Cardiac septum (tissue), 1 donor: ENCODE measurements around the gene SPINK2. TPM values are rescaled to one million over a fixed set of nuclear protein-coding genes. Genes with fewer than 3 reads are reported as not detected.

Experiments
- DNase-seq: peaks from one replicate; pipeline ENCODE4 v3.0.0-alpha.2; 2020; ENCODE audit warnings: low spot score
- intact Hi-C: fragments of 100-400 bp; cut with DNase I; formaldehyde crosslinking; loops from one replicate; pipeline ENCODE4 v1.14.0; 2022
- long read RNA-seq: library from polyadenylated mRNA; unstranded; transcript quantifications from one replicate; pipeline ENCODE4 v2.0.0, GENCODE V29; 2021
- total RNA-seq: library from RNA; stranded (reverse); fragmentation: NEBNext Ultra II Directional; extraction: Animal tissue kit (Norgen Biotek cat#: 25700); gene quantifications from one replicate; pipeline ENCODE4 v1.2.1, GENCODE V29; 2021
- donor health status: DM: no; HTN: no; CAD: no.

Gene SPINK2, protein sequence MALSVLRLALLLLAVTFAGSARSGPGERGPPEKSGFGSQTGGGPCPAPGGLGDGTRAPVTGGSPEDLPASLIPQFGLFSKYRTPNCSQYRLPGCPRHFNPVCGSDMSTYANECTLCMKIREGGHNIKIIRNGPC
- total RNA-seq = not detected
- long read RNA-seq = 0 reads

DNA sequence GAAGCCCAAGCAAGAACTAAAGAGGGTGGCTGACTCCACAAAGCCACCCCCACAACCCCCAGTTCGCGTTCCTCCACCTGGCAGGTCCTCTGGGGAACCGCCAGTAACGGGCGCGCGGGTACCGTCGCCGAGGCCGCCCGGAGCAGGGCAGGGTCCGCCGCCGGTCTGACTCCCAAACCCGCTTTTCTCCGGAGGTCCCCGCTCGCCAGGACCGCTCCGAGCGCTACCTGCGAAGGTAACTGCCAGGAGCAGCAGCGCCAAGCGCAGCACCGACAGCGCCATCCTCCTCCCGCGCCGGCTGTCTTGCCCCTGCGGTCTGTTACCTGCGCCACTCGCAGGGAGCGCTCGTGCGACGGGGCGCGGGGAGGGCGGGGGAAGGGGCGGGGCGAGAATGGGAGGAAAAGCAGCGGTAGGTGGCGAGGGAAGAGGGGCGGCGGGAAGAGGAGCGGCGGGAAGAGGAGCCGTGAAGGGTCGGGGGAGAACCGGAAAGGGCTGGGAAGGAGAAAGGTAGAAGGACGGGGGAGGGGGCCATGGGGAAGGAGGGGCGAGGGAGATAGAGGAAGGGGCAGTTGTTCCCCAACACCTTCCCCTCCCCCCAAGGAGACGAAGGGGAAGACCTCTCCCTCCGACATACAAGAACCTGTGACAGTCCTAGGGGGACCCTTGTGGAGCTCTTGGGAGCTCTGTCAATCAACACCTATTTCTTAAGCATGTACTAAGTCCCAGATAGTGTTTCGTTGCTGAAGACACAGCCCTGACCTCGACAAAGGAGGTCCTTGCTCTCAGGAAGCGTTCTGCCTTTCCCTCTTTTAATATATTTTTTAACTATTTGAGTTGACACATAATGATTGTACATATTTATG lies at the start of gene SPINK2:
SPINK2 (minus strand) TSS at position 321 of the 863 bp plus-strand sequence; CDS start at position 282, 39 bp downstream.
- intact Hi-C loops = no loop called here
- DNase-seq = peak; percentile 78

DNA sequence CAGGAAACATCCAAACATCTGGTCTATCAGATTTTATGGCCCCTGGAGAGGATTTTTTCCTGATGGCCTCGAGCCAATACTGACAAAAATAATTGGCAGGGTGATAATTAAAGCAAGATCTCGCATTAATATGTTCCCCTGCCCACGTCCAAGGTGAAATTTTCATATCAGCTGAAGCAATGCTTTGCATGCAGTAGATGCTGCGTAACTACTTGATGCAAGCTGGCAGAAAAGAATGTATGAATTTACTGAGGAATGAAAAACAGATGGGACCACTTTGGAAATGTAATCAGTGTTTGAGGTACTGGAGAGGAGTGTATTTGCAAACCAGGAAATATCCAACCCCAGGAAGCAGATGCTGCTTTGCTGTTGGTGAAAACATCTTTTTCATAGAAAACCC lies 49.4 kb upstream of the SPINK2 start:
- no peak for DNase-seq
- intact Hi-C loops = no loop called here

DNA sequence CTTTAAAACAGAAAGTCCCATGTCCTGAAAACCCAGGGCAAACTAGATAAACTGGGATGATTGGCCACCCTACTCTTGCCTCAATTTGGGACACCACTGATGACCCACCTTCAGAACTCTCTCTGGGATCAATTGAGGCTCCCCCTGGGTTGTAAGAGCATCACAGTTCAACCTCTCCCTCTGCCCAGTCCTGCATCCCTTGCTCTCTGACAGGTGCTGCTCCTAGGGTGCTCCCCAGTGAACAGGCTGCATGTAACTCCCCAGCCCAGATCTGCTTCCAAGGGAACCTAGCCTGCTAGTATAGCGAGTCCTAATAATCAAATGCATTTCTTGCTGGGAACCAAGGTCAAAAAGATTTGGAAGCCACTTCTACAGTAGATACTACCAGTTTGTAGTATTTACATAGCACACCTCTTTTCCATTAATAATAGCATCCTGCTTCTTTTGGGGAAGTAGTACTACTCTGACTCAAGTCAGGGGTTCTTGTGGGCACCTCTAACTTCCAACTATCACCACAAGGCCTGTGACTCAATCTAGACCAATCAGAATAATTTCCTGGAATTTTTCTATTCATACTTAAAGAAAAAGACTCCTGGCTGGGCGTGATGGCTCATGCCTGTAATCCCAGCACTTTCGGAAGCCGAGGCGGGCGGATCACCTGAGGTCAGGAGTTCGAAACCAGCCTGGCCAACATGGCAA lies 42.1 kb upstream of the SPINK2 start:
- DNase-seq = no peak
- intact Hi-C loops = no loop called here

DNA sequence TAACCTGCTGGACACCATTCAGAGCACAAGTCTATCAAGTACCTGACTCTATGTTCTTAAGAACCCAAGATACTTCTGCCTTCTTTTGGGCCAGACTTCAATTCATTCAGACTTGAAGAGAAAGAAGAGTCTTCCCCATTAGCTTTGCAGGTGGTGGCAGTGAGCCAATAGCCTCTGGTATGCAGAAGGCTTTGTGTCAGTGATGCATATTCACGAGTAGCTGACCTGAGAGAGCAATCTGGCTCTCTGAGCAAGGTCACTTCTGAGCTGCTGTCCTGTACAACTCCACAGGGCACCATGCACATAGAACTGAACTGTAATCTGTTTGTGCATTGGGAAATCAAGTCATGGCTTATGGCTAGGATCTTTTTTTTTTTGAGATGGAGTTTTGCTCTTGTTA lies 39.9 kb upstream of the SPINK2 start:
- no peak for DNase-seq
- intact Hi-C loops = no loop called here

DNA sequence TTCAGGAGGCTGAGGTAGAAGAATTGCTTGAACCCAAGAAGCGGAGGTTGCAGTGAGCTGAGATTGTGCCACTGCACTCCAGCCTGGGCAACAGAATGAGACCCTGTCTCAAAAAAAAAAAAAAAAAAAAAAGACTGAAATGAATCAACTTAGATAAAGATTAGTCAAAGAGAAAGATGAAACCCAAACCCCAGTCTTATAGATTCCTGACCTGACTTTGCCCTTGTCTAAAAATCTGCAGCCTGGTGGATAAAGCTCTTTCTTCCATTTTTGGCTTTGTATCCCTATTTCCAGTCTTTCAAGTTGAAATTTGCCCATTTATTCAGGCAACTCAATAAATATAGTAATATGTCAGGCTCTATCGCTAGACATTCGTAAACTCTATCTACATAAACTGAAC lies 39.3 kb upstream of the SPINK2 start:
- intact Hi-C loops = no loop called here
- DNase-seq = no peak

DNA sequence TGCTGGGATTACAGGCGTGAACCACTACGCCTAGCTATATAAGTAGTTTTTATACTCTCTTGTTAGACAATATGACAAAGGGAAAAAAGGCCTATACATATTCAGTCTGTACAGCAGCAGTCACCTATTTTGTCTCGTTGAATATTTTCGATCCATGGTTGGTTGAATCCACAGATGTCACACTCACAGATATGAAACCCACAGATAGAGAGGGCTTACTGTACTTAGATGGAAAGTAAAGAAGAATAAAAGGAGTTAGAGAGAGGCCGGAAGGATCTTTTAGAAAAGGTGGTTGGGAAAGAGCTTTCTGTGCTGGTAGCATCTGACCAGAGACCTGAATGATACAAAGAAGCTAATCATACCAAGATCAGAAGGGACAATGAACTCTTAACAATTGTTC lies 38.3 kb upstream of the SPINK2 start:
- DNase-seq = no peak
- intact Hi-C loops = no loop called here

DNA sequence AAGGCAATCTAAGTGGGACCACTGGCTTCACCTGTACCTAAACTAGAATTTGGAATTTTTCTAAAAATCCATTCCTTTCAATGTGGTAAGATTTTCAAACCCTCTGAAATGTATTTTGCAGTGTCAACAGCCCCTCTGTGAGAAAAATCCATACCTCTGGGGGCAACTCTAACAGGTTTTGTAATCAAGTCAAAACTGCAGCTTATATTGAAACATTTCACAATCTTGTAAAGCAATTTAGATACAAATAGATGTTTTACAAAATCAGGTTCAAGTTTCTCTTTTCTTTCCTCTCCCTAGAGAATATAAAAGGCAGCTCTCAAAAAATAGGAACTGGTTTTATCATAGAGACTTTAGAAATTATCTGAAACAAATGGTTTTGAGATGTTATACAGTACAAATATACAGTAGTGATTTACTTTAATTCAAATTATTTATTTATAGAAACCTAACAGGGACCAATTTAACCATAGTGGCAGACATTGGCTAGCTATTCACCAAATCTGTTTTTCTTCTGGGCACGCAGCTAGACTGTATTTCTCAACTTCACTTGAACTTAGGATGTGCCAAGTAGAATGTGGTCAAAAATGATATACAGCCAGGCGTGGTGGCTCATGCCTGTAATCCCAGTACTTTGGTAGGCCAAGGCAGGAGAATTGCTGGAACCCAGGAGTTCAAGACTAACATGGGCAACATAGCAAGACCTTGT lies 36.3 kb upstream of the SPINK2 start:
- intact Hi-C loops = no loop called here
- DNase-seq = no peak

DNA sequence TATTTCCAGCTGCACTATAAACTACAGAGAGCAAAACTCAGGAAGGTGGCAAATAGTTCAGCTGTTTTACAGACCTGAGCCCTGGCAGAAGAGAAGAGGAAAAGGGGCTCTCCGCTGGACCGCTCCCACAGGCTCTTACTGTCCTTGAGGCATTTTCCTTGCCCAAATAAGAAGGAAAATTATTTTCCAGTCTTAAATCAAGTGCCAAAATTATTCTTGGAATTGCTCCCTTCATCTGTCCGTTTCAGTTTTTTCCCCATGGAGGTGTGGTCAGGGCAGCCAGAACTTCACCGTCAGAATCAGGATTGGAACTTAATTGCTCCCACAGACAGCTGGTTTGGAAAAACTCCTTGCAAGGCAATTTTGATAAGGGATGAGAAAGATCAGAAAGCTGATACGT lies 35.2 kb upstream of the SPINK2 start:
- intact Hi-C loops = no loop called here
- DNase-seq = no peak

DNA sequence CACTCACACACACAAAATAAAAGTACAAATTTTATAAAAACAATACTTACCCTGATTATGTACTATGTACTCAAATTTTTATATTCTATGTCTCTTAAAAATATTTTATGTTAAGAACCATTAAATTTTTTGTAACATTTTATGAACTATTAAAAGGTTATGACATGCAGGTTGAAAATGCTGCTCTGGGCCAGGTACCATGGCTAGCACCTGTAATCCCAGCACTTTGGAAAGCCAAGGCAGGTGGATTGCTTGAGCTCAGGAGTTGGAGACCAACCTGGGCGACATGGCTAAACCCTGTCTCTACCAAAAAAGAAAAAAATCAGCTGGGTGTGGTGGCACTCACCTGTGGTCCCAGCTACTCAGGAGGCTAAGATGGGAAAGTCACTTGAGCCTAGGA lies 29.4 kb upstream of the SPINK2 start:
- DNase-seq = no peak
- intact Hi-C loops = no loop called here

DNA sequence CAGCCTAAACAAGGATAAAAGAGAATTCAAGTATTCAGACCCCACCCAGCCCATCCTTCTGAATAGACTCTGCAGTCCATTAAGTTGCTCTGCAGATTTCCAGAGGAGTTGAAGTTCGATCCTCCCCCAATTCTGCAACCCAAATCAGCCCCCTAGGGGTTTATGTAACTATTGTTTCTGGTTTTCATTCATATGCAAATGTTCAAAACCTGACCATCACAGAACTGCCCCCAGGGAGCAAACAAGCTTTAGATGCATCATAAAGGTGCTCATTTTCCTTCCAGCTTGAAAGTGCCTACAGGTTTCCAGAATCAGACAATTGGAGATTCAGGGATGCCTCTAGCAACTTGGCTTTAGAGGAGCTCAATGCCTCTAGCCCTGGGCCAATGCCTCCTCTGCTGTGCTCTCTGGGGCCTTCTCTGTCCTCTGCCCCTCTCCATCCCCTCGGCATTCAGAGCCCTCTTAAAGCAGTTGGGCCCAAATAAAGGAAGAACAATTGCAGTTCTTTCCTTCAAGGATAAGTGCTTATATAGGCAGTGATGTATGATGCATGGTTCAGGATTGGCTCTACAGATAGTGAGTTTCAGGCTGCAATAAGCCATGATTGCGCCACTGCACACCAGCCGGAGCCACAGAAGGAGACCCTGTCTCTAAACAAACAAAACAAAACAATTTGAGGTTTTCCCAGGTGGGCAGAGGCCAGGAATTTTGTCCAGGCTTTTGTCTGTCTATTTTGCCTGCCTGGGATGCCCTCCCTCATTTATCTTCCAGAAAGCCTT lies 23.5 kb upstream of the SPINK2 start:
- intact Hi-C loops = no loop called here
- DNase-seq = no peak

DNA sequence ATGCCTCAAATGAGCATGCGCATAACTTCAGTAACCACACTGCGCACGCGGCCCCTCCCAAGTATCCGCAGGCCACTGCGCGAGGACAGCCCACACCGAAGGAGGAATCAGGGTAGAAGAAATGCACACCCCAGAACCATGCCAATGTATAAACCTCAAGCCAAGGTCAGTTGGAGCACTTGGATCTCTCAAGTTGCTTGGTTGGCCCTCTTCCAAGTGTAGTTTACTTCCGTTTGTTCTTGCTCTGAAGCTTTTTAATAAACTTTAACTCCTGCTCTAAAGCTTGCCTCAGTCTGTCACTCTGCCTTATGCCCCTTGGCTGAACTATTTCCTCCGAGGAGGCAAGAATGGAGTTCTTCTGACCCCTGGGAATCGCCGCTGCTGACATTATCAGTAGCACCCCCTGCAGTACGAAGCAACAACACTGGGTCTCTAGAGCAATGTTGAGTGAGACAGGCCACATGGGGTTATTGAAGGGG lies 22.0 kb upstream of the SPINK2 start:
- intact Hi-C loops = no loop called here

DNA sequence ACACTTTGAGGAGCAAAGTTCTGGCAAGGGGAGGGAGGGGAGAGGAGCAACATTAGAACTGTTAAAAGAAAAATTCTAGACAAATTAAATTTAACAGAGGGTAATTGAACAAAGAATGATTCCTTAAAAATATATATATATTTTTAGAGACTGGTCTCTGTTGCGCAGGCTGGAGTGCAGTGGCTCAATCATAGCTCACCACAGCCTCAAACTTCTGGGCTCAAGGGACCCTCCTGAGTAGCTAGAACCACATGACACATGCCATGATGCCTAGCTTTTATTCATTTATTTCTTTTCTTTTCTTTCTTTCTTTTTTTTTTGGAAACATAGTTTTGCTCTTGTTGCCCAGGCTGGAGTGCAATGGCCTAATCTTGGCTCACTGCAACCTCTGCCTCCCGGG lies 19.1 kb upstream of the SPINK2 start:
- DNase-seq = no peak
- intact Hi-C loops = no loop called here

More for the DNA sequence above, 22.0 kb upstream of the SPINK2 start:
- DNase-seq = no peak

DNA sequence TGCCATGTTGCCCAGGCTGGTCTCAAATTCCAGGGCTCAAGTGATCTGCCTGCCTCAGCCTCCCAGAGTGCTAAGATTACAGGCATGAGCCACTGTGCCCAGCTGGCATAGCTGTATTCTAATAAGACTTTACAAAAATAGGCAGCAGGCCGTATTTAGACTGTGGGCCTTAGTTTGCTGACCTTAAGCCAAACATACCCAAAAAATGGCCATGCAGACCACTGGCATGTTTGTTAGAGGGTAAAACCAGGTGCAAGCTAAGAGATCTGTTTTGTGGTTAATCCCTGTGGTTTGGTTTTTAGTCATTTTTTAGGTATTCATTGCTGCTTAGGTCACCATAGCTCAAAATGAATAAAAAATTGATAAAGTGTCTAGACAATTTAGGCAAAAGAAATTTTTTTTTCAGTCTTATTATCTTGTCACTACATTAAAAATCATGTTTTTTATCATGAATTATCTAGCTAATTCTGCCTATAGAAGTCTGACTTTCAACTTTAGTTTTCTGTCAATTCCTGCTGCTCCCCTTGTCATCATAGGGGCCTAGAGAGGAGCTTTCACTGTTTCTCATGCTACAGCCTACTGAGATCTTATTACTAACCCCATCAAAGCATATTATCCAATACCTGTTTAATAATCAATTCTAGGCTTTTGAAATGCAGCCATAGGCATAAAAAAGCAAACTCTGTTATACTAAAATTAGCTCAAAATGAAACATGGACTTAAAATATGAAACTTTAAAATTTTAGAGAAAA lies 7.5 kb upstream of the SPINK2 start:
- intact Hi-C loops = no loop called here
- no peak for DNase-seq

DNA sequence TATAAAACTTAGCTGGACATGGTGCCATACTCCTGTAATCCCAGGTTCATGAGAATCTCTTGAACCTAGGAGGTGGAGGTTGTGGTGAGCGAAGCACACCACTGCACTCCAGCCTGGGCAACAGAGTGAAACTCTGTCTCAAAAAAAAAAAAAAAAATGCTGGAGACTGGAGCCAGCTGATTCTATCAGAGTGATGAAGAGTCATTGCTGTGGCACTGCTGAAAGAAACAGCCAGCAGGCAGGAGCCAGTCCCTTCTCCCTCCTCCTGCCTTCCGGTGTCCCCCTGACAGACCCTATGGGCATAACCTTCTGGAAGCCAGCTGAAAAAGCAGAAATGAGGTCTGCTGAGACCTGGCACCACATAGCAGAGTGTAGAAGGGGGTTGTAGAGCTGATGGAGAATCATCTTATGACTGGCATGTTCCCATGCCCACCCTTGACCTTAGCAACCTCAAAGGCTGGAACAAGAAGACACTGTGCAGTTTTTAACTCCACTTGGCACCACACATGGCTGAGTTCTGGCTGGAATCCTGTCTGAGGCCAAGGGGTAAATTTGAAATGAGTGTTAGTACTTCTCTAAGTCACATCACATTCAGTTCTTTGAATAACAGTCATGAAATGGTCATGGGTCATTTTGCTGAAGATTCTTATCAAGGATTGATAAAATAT lies 2.6 kb upstream of the SPINK2 start:
- intact Hi-C loops = no loop called here
- DNase-seq = no peak

DNA sequence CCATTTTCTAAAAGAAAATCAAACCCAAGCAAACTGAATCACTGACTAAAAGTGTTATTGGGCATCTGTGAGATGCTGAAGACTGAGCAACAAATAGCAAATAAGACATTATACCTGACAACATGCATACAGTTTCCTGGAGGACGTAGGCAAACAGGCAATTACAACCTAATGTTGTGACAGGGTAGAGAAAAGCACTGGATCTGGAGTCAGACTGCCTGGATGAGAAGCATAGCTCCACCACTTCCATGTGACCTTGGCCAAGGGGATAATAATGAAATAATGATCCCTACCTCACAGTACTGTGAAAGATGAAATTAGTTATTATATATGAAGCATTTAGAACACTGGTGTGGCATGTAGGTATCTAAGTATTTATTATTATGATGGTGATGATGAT lies 2.7 kb downstream of the SPINK2 start:
- intact Hi-C loops = no loop called here
- no peak for DNase-seq

DNA sequence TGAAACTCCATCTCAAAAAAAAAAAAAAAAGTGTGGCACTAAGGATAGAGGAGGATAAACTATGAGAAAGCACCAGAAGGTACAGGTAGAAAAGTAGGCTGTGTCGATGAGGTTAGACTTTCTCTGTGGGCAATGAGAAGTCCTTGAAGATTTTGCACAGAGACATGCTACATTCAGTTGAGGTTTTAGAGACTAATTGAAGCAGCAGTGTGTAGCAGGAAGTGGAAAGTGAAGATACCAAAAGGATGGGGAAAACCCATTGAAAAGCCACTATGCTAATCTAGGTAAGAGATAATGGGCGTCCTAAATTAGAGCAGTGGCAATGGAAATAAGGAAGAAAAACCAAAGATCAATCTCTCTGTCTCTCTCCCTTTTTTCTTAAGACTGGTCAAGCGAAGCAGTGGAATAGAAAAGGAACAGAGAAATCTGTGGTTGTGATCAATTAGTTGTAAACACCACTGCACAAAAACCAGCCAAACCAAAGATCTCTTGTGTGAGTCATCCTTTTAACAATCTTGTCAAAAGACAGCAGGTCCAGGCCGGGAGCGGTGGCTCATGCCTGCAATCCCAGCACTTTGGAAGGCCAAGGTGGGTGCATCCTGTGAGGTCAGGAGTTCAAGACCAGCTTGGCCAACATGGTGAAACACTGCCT lies 3.5 kb downstream of the SPINK2 start:
- intact Hi-C loops = no loop called here
- DNase-seq = no peak

DNA sequence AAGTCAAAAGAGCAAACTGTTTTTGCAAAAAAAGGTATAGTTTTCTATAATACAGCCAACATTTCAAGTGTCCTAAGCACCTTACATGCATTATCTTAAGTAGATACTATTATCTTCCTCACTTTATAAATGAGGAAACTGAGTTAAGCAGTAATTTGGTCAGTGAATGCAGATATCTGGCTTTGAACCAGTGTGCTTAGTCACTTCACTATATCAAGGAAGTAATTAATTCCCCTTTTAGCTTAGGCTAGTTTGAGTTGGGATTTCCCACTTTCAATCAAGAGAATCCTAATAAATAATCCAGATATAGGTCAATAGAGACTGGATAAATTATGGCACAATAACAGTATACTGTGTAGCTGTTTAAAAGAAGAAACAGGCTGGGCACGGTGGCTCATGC lies 14.8 kb downstream of the SPINK2 start:
- intact Hi-C loops = loop anchor here (10.0 kb wide), 1 partner anchor 372 kb away; the partner anchor contains the start of genes PAICS and PPAT
- DNase-seq = no peak
